Parathyroid adenoma (tissue), 2 donors: ENCODE data around the gene CLEC16A.

Experiments used
- H2AFZ ChIP-seq: fragments of 300-600 bp; sonication (generic); one replicate; pipeline ENCODE4 v1.7.0; 2017; ENCODE audit warnings: antibody characterized with exemption, mild to moderate bottlenecking
- H3K27ac ChIP-seq: fragments of 300-600 bp; sonication (generic); one replicate; pipeline ENCODE4 v1.7.0; 2017
- H3K27me3 ChIP-seq: fragments of 300-600 bp; sonication (generic); one replicate; pipeline ENCODE4 v1.7.0; 2017; ENCODE audit warnings: low read length; ENCODE audit not compliant: control insufficient read depth, insufficient read depth
- H3K36me3 ChIP-seq: fragments of 300-600 bp; sonication (generic); one replicate; pipeline ENCODE4 v1.7.0; 2017; ENCODE audit warnings: low read length; ENCODE audit not compliant: control insufficient read depth, insufficient read depth
- H3K4me1 ChIP-seq: fragments of 300-600 bp; sonication (generic); one replicate; pipeline ENCODE4 v1.7.0; 2017; ENCODE audit warnings: control low read depth
- H3K4me2 ChIP-seq: fragments of 300-600 bp; sonication (generic); one replicate; pipeline ENCODE4 v1.7.0; 2017; ENCODE audit warnings: low read length
- H3K4me3 ChIP-seq: fragments of 300-600 bp; sonication (generic); one replicate; pipeline ENCODE4 v1.7.0; 2017; ENCODE audit warnings: low read depth, low read length
- H3K79me2 ChIP-seq: fragments of 300-600 bp; sonication (generic); one replicate; pipeline ENCODE4 v1.7.0; 2017; ENCODE audit warnings: control low read depth
- H3K9ac ChIP-seq: fragments of 300-600 bp; sonication (generic); one replicate; pipeline ENCODE4 v1.7.0; 2017; ENCODE audit warnings: mild to moderate bottlenecking
- H3K9me3 ChIP-seq: fragments of 300-600 bp; sonication (generic); one replicate; pipeline ENCODE4 v1.7.0; 2017; ENCODE audit warnings: low read length; ENCODE audit not compliant: control insufficient read depth
- CTCF ChIP-seq: fragments of 300-600 bp; sonication (generic); IDR thresholded peaks from one replicate; pipeline ENCODE4 v1.7.0; 2017; ENCODE audit warnings: antibody characterized with exemption, mild to moderate bottlenecking
- donor health status: primary hyperparathyroidism.

CLEC16A gene

GRCh38 chr16:11029948-11030347 lies 85.6 kb downstream of the CLEC16A start:
- Histone ChIP-seq H3K27ac (no peak overlapping the region), H3K4me3 (no peak overlapping the region), H3K79me2 (no peaks in the 10 kb centered on the region), H3K4me1 (no peaks in the 10 kb centered on the region), H3K27me3 (no peaks in the 10 kb centered on the region), H3K36me3 (peaks cover 4% of the 10 kb centered on the region), H3K9me3 (peaks cover 7% of the 10 kb centered on the region), H3K9ac (no peak overlapping the region), H2AFZ (no peak overlapping the region), H3K4me2 (no peak overlapping the region)
- TF ChIP-seq CTCF = no peak

GRCh38 chr16:11030990-11031510 lies 86.7 kb downstream of the CLEC16A start:
- Histone ChIP-seq H3K4me1 (no peaks in the 10 kb centered on the region), H3K27me3 (no peaks in the 10 kb centered on the region), H3K9me3 (peaks cover 5% of the 10 kb centered on the region), H3K9ac (no peak overlapping the region), H2AFZ (no peak overlapping the region), H3K79me2 (no peaks in the 10 kb centered on the region), H3K27ac (no peak overlapping the region), H3K4me2 (no peak overlapping the region), H3K36me3 (peaks cover 4% of the 10 kb centered on the region), H3K4me3 (no peak overlapping the region)
- TF ChIP-seq CTCF = no peak

- H3K79me2 ChIP-seq = no peaks in the 10 kb centered on the region
- H3K4me2 ChIP-seq = no peak overlapping the region
- H3K9me3 ChIP-seq = no peaks in the 10 kb centered on the region
- H3K36me3 ChIP-seq = no peaks in the 10 kb centered on the region
- H3K4me3 ChIP-seq = no peak overlapping the region
- TF ChIP-seq CTCF = no peak
- no peak overlapping the region for H3K9ac ChIP-seq
- H2AFZ ChIP-seq = no peak overlapping the region
- no peak overlapping the region for H3K27ac ChIP-seq
- no peaks in the 10 kb centered on the region for H3K4me1 ChIP-seq
- no peaks in the 10 kb centered on the region for H3K27me3 ChIP-seq
Measured at GRCh38 chr16:11032000-11032921, 87.9 kb downstream of the CLEC16A start.

GRCh38 chr16:11032922-11033291 lies 88.5 kb downstream of the CLEC16A start:
- Histone ChIP-seq H3K4me1 (no peaks in the 10 kb centered on the region), H3K9me3 (no peaks in the 10 kb centered on the region), H3K79me2 (no peaks in the 10 kb centered on the region), H3K27ac (no peak overlapping the region), H3K4me3 (no peak overlapping the region), H3K27me3 (no peaks in the 10 kb centered on the region), H3K9ac (no peak overlapping the region), H2AFZ (no peak overlapping the region), H3K36me3 (no peaks in the 10 kb centered on the region), H3K4me2 (no peak overlapping the region)
- TF ChIP-seq CTCF = no peak
